Upper lobe of left lung (tissue), 4 donors: Measurements from ENCODE around the gene PSMC4.

Experiments
- CTCF ChIP-seq, 6 experiments: fragments of 450-650 bp in 4 of 6; fragments of 200-600 bp in 2 of 6; sonication (generic) in 2 of 6; IDR thresholded peaks; one replicate each; pipeline ENCODE4 v1.5.1; 2016 to 2019; ENCODE audit warnings: antibody characterized with exemption in 6 of 6
- EP300 ChIP-seq, 4 donors: sonication (generic); formaldehyde crosslinking; IDR thresholded peaks; one replicate each; pipeline ENCODE4 v1.5.1; 2017; ENCODE audit warnings: antibody characterized with exemption in 4 of 4, control low read depth in 2 of 4
- POLR2A ChIP-seq, 4 donors: fragments of 450-650 bp; IDR thresholded peaks; one replicate each; pipeline ENCODE4 v1.5.1; 2016 to 2017; ENCODE audit warnings: antibody characterized with exemption in 4 of 4, mild to moderate bottlenecking in 2 of 4
- POLR2AphosphoS5 ChIP-seq, 2 donors: sonication (generic); formaldehyde crosslinking; IDR thresholded peaks; one replicate each; pipeline ENCODE4 v1.5.1; 2017; ENCODE audit warnings: antibody characterized with exemption in 2 of 2

DNA sequence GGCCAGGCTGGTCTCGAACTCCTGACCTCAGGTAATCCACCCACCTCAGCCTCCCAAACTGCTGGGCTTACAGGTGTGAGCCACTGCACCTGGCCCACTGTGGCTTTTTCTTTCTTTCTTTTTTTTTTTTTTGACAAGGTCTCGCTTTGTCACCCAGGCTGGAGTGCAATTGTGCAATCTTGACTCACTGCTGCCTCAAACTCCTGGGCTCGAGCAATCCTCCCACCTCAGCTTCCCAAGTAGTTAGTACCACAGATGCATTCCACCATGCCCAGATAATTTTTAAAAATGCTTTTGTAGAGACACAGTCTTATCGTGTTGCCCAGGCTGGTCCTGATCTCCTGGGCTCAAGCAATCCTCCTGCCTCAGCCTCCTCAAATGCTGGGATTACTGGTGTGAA lies 24.4 kb upstream of the PSMC4 start:
- TF ChIP-seq CTCF (IDR thresholded peaks at IDR 0.05) (no peak), EP300 (IDR thresholded peaks at IDR 0.05) (no peak), POLR2A (IDR thresholded peaks at IDR 0.05) (no peak), POLR2AphosphoS5 (IDR thresholded peaks at IDR 0.05) (no peak)
